Activated CD4-positive, CD25-positive, alpha-beta regulatory T cell (primary cell): ENCODE measurements around the gene IFNA6.
A peak's percentile ranks its signal among the peaks of the same experiment; 100 is the strongest.
"Not testable (repeated sequence)": the region's sequence is repeated elsewhere in the genome, so short reads cannot be mapped to it uniquely, and the experiment has no call there.

Experiments used
- DNase-seq, 4 experiments: peaks; one replicate each; lab custom pipeline; 2025; lab: John Stamatoyannopoulos, UW

IFNA6 gene

GRCh38 chr9:21350787-21351186, at the start of gene IFNA6:
Gene IFNA6 (minus strand): TSS chr9:21350887. CDS start chr9:21350887, 0 bp downstream.
- DNase-seq, result no peak

GRCh38 chr9:21399956-21400355, 49.3 kb upstream of the IFNA6 start:
- no peak for DNase-seq

GRCh38 chr9:21398955-21399489, 48.3 kb upstream of the IFNA6 start:
- DNase-seq, result no peak

GRCh38 chr9:21395778-21396717, 45.4 kb upstream of the IFNA6 start:
- peak; percentile 9 to 46 (median 32) for DNase-seq

GRCh38 chr9:21392270-21392669, 41.6 kb upstream of the IFNA6 start:
- DNase-seq, result no peak

- DNase-seq, result no peak
Measured at GRCh38 chr9:21385131-21385670, 34.5 kb upstream of the IFNA6 start, which contains the start of gene IFNA2. Gene IFNA2 (minus strand): TSS chr9:21385398. CDS start chr9:21385329, 69 bp downstream.

- DNase-seq, result no peak
Measured at GRCh38 chr9:21383627-21384026, 32.9 kb upstream of the IFNA6 start.

- no peak for DNase-seq
Measured at GRCh38 chr9:21381448-21382339, 31.0 kb upstream of the IFNA6 start.

GRCh38 chr9:21371467-21371866, 20.8 kb upstream of the IFNA6 start:
- DNase-seq, result not testable (repeated sequence)

GRCh38 chr9:21367957-21368356, 17.3 kb upstream of the IFNA6 start, which contains the start of gene IFNA13:
Gene IFNA13 (minus strand): TSS chr9:21368057. CDS start chr9:21368010, 47 bp downstream.
- DNase-seq, result no peak

- DNase-seq, result not testable (repeated sequence)
Measured at GRCh38 chr9:21367169-21367568, 16.5 kb upstream of the IFNA6 start.

GRCh38 chr9:21362287-21362686, 11.6 kb upstream of the IFNA6 start:
- DNase-seq, result no peak

GRCh38 chr9:21357479-21358460, 7.1 kb upstream of the IFNA6 start:
- DNase-seq, result no peak

GRCh38 chr9:21348430-21348970, 2.2 kb downstream of the IFNA6 start:
- DNase-seq, result no peak

GRCh38 chr9:21340735-21341134, 10.0 kb downstream of the IFNA6 start:
- no peak for DNase-seq

GRCh38 chr9:21336457-21336856, 14.2 kb downstream of the IFNA6 start:
- DNase-seq, result no peak

GRCh38 chr9:21334701-21335632, 15.7 kb downstream of the IFNA6 start, which contains the start of gene KLHL9:
Gene KLHL9 (minus strand): TSS chr9:21335404. CDS start chr9:21334859, 545 bp downstream.
- DNase-seq, result peak; percentile 68 to 74 (median 71)

- no peak for DNase-seq
Measured at GRCh38 chr9:21333226-21333625, 17.5 kb downstream of the IFNA6 start.
